T-helper 22 cell (primary cell): ENCODE data around the gene NFKBIZ.

Experiments
- DNase-seq: peaks from one replicate; pipeline ENCODE4 v3.0.0-alpha.2; 2020; ENCODE audit warnings: low read depth

Gene NFKBIZ

DNA sequence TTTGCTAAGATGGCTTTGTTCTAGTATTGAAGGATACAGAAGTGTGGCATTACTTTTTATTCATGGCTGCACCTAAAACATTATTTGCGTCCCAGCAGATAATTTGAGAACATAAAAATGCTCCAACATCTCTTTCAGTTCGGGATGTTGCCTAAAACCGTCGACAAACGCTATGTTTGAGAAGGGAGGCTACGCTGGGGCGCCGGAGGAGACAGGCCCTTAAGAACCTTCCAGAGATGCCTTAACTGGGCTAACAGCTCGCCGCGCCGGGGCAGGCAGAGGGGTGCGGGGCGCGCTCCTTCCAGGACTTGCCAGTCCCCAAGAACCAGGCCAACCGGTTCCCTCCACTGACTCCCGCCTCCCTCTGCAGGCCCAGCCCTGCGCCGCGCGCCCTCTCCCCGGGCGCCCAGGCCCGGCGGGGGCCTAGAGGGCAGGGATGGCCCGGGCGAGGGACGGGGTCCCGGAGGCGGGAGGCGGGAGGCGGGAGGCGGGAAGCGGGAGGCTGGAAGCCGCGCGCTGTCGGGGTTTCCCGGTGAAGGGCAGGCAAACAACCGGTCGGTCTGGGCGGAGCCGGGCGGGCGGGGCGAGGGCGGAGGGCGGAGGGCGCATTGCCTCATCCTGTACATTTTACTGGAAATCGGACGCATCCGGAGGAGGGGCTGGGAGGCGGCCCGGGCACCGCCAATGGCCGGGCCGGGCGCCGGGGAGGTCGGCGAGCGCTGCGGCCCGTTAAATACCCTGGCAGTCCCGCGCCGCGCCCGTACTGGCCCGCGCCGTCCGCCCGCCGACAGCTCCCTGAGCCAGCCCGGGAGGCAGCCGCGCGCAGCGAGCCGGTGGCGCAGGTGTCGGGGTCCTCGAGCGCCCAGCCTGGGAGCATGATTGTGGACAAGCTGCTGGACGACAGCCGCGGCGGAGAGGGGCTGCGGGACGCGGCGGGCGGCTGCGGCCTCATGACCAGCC lies at the start of gene NFKBIZ:
NFKBIZ (plus strand) TSS at position 761 of the 960 bp plus-strand sequence; CDS start at position 876, 115 bp downstream.
- DNase-seq = peak; percentile 90

DNA sequence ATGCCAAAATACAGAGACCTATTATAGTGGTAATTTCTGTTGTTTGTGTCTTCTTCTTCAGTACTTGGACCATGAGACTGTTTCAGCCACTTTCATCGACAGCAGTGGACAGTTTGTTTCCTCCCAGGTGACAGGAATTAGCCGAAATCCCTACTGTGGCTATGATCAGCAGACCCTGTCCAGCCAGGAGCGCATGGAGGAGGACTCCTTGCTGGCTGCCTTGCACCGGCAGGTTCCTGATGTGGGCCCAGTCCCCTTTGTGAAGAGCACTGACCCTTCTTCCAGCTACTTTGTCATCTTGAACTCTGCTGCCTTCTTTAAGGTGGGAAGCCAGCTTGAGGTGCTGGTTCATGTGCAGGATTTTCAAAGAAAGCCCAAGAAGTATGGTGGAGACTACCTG lies 48.1 kb upstream of the NFKBIZ start:
- no peak for DNase-seq

- DNase-seq = no peak
Observed at GRCh38 chr3:101802179-101802578, 47.1 kb upstream of the NFKBIZ start.

GRCh38 chr3:101803173-101803782 lies 46.0 kb upstream of the NFKBIZ start:
- DNase-seq = peak; percentile 15

GRCh38 chr3:101803939-101804338 lies 45.4 kb upstream of the NFKBIZ start:
- DNase-seq = no peak

DNA sequence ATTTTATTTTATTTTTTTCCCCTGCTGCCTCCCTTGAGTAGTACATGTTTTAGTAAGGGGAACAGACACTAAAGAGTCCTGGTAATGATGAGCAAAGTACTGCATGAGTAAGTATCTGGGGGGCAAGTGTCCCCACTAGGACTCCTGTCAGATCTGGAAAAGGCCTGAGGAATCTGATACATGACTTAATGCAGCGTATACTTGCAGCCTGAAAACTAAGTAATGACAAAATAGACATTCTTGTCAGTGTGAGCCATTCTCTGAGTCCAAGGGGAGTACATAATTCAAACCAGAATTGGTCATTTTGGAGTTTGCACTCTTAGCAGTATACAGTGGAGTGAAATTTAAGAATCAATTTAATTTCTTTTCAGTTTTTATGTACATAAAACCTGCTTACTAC lies 42.8 kb upstream of the NFKBIZ start:
- no peak for DNase-seq

DNA sequence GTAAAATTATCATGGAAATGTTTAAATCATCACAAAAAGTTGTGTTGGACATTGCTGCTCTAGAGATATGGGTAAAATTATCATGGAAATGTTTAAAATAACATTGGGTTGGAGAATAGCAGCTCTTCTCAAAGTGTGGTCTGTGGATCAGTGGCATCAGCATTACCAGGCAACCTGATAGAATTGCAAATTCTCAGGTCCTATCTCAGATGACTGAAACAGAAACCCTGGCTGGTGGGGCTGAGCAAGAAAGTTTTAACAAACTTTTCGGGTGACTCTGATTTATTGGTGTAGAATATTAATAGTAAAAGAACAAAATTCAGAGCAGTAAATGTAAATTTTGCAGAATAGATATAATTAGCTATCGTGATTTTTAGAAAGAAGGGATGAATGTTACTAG lies 41.4 kb upstream of the NFKBIZ start:
- no peak for DNase-seq

GRCh38 chr3:101809178-101810021 lies 39.9 kb upstream of the NFKBIZ start:
- DNase-seq = no peak

DNA sequence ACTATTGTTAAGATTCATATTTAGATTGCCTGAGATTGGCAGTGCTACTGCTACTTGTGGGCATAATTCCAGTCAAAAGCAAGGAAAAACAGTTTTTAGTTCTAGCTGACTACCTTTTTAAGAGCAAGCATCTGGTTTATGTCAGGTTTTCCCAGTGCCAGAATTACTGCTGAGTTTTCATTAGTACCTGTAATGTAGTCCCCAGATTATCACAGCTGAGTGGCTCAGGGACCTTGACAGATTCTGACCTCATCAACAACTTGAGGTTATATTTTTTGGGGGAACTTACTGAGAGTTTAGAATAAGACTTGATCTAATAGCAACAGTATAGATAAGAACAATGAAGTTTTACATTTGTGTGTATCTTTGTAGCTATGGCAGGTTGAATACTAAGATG lies 39.3 kb upstream of the NFKBIZ start:
- DNase-seq = no peak

GRCh38 chr3:101811875-101812274 lies 37.4 kb upstream of the NFKBIZ start:
- DNase-seq = no peak

GRCh38 chr3:101812895-101813294 lies 36.4 kb upstream of the NFKBIZ start:
- no peak for DNase-seq

- DNase-seq = no peak
Observed at GRCh38 chr3:101813817-101814440, 35.4 kb upstream of the NFKBIZ start.

- DNase-seq = no peak
Observed at GRCh38 chr3:101814835-101815234, 34.5 kb upstream of the NFKBIZ start.

- no peak for DNase-seq
Observed at GRCh38 chr3:101816215-101817149, 32.8 kb upstream of the NFKBIZ start.

GRCh38 chr3:101817992-101818391 lies 31.3 kb upstream of the NFKBIZ start:
- no peak for DNase-seq

DNA sequence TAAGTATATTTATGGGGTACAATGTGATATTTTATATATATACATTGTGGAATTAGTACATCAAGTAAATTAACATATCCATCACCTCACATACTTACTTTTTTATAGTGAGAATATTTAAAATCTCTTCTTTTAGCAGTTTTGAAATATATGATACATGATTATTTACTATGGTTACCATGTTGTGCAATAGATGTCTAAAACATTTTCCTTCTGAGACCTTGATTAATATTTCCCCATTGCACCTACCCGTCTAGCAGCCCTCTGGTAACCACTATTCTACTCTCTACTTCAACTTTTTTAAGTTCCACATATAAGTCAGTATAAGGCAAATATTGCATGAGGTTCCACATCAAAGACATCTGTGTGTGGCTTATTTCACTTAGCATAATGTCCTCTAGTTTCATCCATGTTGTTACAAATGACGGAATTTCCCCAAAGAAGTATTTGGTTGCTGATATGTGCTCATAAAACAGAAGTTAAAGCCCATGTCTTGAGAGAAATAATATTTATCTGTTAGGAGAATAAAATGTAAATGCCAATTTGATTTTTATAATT lies 29.6 kb upstream of the NFKBIZ start:
- DNase-seq = no peak

GRCh38 chr3:101821503-101821902 lies 27.8 kb upstream of the NFKBIZ start:
- no peak for DNase-seq

- DNase-seq = no peak
Observed at GRCh38 chr3:101823525-101823924, 25.8 kb upstream of the NFKBIZ start.

GRCh38 chr3:101824702-101825101 lies 24.6 kb upstream of the NFKBIZ start:
- DNase-seq = no peak

DNA sequence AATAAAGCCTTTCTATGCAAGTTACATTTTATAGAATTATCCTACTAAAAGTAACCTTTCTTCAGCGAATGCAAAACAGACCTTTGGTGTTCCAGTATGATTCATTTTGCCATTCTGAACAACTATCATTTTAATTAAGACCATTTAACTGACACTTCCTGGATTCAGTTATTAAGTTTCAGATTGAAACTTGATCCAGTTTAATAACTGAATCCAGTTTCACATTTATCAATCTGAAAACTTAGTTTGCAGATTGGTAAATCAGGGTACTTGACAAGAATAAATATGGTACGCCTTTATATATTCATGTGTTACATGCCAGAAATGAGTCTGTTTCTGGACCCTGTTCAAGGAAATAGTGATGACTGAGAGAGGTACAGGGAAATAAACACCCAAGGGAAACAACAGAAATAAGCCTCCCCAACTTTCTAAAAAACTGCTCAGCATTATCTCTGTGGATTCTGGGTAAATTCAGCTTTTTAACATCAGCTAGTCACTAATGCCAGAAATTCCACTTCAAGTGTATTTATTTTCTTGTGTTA lies 23.3 kb upstream of the NFKBIZ start:
- no peak for DNase-seq
